HG02840 (cell line): Measurements from ENCODE around the gene SUSD2.

ENCODE experiments used
- ATAC-seq: cut with Tn5 transposase; IDR thresholded peaks from one replicate; pipeline ENCODE4 v1.9.1; 2021; ENCODE audit warnings: mild to moderate bottlenecking, moderate library complexity, moderate number of reproducible peaks; ENCODE audit not compliant: unreplicated experiment, low FRiP score

SUSD2 gene

DNA sequence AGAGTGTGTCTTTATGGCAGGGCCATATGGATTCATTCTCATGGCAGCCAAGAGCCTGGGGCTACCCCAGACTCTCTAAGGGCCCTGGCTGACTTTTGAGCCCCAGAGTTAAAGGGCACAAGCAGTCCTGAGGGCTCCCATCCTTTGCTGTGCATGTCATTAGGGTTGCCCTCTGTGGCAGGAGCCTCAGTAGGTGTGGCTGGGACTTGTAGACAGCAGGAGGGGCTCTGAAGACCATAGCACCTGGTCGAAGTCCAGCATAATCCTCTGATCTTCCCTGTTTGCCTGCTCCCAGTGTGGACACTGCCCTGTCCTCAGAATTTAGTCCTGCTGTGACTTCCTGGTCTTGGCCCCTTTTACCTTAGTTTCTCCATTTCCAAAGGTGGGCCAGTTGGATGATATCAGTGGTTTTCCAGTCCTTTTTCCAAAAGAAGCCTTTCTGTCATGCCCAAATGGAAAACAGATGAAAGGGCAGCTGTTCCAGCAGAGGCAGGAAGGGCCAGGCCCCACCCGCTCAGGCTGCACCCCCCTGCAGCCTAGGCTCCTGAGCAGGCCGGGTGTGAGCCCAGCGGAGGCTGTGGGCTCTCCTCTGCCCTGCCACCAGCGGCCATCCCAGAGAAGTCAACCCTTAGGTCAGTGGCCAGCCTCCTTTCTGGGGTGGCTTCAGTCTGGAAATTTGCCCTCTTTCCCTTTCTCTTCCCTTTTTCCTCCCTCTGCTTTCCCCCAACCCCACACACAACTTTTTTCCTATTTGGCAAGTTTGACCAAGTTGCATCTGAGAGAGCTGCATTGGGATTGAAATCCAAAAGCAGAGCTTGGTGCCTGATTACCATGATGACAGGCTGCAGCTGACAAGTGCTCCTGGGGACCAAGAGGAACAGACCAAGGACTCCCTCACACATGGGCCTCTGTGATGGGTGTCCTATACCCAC lies 32.8 kb upstream of the SUSD2 start:
- ATAC-seq: no peak

- ATAC-seq: no peak
Measured at GRCh38 chr22:24149198-24149590, 32.1 kb upstream of the SUSD2 start.

DNA sequence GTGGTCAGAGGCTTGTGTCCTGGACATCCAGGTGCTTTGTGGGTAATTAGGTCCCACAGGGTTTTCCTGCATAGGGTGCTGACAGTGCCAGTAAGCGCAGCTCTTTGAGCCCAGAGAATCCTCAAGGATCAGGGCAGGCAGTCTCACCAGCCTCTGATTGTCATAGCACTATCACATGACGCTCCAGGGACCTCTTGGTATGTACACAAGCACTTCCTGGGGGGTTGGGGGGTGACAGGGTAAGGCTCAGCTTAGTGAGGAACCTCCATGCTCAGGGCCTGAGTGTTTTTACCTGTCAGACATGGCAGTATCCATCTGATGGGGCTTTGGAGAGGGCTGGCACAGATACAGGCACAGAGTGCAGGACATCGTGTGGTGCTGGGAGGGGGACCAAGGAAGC lies 27.9 kb upstream of the SUSD2 start:
- ATAC-seq: no peak

DNA sequence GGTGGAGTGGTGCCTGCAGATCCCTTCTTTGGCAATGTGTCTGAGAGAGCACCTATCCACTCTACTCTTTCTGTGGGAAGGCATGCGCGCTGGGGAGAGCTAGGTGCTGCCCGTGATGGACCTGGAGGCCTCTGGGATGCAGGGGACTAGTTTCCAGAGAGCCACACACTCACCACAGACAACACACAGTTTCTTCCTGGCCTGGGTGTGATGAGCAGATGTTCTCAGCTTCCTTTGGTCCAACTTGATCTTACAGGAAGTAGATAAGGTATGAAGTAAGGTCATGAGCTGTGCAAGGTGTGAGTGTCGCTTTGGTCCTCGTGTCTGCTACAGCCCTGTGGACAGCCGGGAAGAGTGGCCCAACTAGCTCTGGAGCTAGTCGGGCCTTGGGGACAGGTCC lies 27.3 kb upstream of the SUSD2 start:
- ATAC-seq: no peak

GRCh38 chr22:24154826-24155225 lies 26.5 kb upstream of the SUSD2 start:
- ATAC-seq: no peak

DNA sequence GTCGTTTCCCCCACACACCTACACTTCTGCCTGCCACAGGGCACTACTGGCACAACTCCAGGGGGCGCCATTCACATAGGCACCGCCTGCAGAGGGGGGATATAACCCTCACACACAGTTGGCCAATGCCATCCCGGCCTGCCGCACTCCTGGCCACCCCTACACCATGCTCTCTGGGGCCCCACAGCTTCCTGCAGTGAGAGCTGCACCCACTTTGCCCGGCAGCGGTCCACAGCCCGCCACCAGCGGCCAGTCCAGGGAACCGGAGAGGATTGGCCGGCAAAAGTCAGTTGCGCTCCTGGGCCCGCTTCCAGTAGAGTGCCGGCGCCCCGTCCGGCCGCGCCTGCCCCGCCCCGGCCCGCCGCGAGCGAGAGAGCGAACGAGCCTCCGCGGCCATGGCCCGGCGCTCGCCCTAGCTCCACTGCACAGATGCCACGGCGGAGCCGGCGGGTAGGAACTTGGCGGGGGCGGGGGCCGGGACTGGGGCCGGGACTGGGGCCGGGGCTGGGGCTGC lies 25.6 kb upstream of the SUSD2 start:
- peak; percentile 28 for ATAC-seq

- peak; percentile 31 for ATAC-seq
Measured at GRCh38 chr22:24156141-24156912, 25.0 kb upstream of the SUSD2 start.

DNA sequence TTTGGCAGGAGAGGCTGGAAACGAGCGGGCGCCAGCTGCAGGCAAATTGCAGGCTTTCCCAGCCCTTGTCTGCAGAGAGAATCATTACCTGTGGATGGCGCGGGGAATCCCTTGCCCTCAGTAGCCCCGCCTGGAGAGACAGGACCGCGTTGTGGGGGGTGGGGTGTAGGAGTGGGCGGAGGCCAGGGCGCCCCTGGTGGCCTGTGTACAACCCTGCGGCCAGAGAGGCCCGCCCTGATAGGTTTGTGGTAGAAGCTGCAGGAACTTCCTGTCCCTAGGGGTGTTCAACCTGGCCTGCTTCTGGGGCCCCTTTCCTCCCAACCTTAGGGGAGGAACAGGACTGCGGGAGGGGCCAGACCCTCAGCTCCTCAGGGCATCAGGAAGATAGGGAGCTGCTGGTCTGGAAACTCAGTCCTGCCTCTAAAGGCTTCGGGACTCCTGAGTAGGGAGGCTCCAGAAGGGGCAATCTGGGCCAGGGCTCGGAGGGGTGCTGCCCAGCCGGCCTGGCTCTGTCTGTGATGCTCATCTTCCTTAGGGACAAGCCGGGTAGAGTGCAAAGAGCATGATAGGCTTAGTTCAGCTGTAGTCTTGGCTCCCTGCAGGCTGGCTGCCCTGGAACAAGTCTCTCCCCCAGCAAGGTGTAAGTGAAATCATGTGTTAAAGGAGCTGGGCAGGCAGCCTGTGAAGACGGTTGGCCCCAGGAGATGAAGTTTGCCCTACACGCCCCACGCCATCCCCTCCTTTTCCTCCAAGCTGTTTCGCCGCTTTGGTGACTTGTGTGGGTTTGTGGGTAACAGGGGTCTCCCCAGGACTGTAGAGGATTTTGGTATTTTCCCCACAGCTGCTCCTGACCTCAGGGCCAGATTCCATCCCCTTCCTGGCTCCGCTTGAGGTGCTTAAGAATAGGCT lies 24.1 kb upstream of the SUSD2 start:
- ATAC-seq: peak; percentile 58

GRCh38 chr22:24157822-24158135 lies 23.5 kb upstream of the SUSD2 start:
- no peak for ATAC-seq

- ATAC-seq: no peak
Measured at GRCh38 chr22:24159650-24160049, 21.6 kb upstream of the SUSD2 start.

DNA sequence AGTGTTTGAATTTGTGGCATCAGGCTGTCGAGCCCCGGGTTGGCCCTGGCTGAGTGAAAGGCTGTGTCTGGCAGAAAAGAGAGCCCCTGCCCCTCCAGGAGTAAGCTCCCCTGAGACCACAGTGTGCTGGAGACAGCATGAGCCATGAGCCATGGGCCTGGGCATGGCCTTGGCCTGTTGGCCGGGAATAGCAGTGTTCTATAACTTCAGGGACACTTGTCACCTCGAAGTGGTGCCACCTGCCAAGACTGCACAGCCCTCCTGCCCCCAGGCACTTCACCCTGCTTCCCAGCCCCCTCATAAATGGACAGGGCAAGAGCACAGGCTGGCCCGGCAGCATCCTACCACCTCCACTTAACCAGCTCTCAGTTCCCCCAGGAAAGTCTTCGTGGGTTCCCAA lies 20.7 kb upstream of the SUSD2 start:
- no peak for ATAC-seq

DNA sequence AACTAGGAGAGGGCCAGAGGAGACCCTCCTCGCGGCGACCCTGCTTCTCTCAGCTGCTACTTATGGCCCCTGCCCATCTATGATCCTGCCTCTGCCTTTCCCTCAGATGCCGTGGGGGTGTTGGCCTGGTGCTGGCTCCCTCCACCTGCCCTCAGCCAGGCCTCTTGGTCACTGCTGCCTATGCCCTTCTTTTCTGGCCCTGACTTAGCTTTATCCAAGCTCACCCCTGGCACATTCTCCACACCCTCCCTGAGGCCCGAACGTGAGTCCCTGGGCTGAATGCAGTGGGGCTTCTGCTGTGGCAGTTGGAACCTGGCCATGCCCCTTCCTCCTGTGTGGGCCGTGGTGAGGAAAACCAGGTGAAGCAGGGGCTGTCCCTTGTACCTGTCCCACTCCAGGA lies 19.8 kb upstream of the SUSD2 start:
- no peak for ATAC-seq

DNA sequence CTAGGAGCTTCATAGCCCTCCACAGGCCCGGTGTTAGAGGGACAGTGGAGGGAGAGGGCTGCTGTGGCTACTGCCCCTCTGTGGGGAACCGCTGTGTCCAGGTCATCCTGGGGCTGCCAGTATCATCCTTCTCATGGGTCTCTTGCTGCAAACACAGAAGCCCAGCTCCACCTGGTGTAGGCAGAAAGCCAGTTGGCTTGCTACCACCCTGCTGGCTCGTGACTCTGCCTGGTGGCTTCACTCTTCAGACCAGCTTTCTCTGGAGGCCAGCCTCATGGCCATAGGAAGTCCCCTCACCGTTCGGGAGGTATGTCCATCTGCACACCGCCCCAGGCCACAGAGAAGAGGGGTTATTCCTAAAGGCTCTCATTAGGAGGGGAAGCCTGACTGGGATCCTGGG lies 19.4 kb upstream of the SUSD2 start:
- no peak for ATAC-seq

DNA sequence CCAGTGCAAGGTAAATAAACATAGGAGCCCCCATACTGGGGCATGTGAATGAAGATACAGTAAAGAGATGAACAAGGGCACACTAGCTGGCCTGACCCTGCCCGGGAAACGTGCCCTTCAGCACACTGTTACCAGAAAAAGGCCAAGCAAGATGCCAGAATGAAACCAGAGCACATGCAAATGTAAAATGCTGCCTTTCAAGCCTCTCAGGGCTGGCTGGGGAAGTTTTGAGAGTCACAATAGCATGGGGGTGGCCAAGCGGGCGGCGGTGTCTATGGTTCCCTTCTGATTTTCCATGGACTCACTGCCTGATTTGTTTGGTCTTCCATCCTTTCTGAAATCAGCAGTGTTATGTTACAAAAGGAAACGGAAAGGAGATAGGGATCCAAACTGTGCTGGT lies 18.9 kb upstream of the SUSD2 start:
- no peak for ATAC-seq

GRCh38 chr22:24164243-24164642 lies 17.0 kb upstream of the SUSD2 start:
- no peak for ATAC-seq

DNA sequence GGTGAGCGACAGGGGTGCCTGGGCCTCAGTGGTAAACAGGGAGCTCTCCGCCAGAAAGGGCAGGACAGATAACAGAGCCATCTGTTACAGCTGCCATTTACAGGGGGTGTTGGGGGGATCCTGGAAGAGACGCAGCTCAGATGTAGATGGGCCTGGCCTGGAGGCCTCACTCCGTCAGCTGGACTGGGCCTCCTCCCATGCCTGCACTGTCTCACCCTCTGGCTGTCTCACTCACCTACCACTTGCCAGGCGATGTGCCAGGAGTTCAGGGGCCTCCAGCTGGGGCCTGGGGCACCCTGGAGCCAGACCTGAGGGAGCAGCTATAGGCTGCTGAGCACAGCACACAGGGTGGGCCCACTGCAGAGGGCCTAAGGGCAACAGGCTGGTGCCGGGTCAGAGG lies 16.3 kb upstream of the SUSD2 start:
- no peak for ATAC-seq

GRCh38 chr22:24165673-24166072 lies 15.6 kb upstream of the SUSD2 start:
- ATAC-seq: no peak

- no peak for ATAC-seq
Measured at GRCh38 chr22:24166811-24167210, 14.5 kb upstream of the SUSD2 start.

GRCh38 chr22:24169439-24170058 lies 11.7 kb upstream of the SUSD2 start:
- no peak for ATAC-seq

DNA sequence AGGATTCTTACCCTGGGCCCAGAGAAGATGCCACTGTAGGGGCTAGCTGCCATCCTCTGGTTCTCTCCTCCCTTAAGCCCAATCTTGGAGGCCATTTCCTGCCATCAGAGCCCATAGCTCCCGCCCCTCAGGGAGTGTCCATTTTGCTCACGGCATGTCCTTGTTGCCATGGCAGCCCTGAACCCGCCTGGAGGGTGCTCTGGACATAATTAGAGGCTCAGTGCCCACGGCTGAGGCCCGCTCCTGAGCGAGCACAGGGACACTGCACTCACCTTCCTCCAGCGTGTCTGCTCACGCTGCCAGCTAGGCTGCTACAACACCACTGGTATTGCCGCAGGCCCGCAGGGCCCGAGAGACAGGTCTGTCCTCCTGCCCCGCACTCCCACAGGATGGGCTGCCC lies 11.1 kb upstream of the SUSD2 start:
- no peak for ATAC-seq
